Stimulated activated naive CD8-positive, alpha-beta T cell treated with anti-CD3 and anti-CD28 coated beads, Interleukin-15, Interleukin-2, amounts not matched to agents 100 U/mL and 50 U/mL, for 24 hours (primary cell): Measurements from ENCODE around the gene UNC119B.

Source experiments
- ATAC-seq: fragments of 150-1000 bp; cut with Tn5 transposase; one replicate; pipeline ENCODE4 v1.10.0; 2021
- DNase-seq: peaks from one replicate; pipeline ENCODE4 v3.0.0; 2021

UNC119B gene

GRCh38 chr12:120688527-120689071 lies 21.7 kb upstream of the UNC119B start:
- DNase-seq (no peak), ATAC-seq (no peak)

- DNase-seq (no peak), ATAC-seq (no peak)
These were observed 20.7 kb upstream of the UNC119B start for GRCh38 chr12:120689397-120690082.

GRCh38 chr12:120690083-120690450 lies 20.2 kb upstream of the UNC119B start:
- DNase-seq = no peak
- ATAC-seq = no peak

- no peak for DNase-seq
- no peak for ATAC-seq
These were observed 19.3 kb upstream of the UNC119B start for GRCh38 chr12:120690978-120691377.

- no peak for ATAC-seq
- no peak for DNase-seq
These were observed 17.7 kb upstream of the UNC119B start for GRCh38 chr12:120692524-120693033.

GRCh38 chr12:120693848-120694247 lies 16.4 kb upstream of the UNC119B start:
- ATAC-seq (no peak), DNase-seq (no peak)

- ATAC-seq = no peak
- no peak for DNase-seq
These were observed 13.6 kb upstream of the UNC119B start for GRCh38 chr12:120696626-120697025.

- no peak for ATAC-seq
- no peak for DNase-seq
These were observed 12.9 kb upstream of the UNC119B start for GRCh38 chr12:120697344-120697743.

- DNase-seq (no peak), ATAC-seq (no peak)
These were observed 11.6 kb upstream of the UNC119B start for GRCh38 chr12:120698665-120699064.

- DNase-seq (no peak), ATAC-seq (no peak)
These were observed 10.7 kb upstream of the UNC119B start for GRCh38 chr12:120699553-120699952.

- DNase-seq (no peak), ATAC-seq (no peak)
These were observed 9.4 kb upstream of the UNC119B start for GRCh38 chr12:120700886-120701285.

- ATAC-seq (no peak), DNase-seq (no peak)
These were observed 7.6 kb upstream of the UNC119B start for GRCh38 chr12:120702637-120703036.

- ATAC-seq = no peak
- no peak for DNase-seq
These were observed 6.8 kb upstream of the UNC119B start for GRCh38 chr12:120703311-120703942.

- ATAC-seq = no peak
- DNase-seq = no peak
These were observed 4.6 kb upstream of the UNC119B start for GRCh38 chr12:120705618-120706017.

- no peak for ATAC-seq
- DNase-seq = no peak
These were observed 4.2 kb upstream of the UNC119B start for GRCh38 chr12:120706029-120706428.

- DNase-seq (no peak), ATAC-seq (no peak)
These were observed 1.6 kb upstream of the UNC119B start for GRCh38 chr12:120708651-120709050.

GRCh38 chr12:120710805-120711296 lies 593 bp downstream of the UNC119B start:
- peak; percentile 34 for ATAC-seq
- DNase-seq = peak; percentile 52

GRCh38 chr12:120711411-120711810 lies 1.2 kb downstream of the UNC119B start:
- ATAC-seq (no peak), DNase-seq (no peak)

GRCh38 chr12:120712610-120713009 lies 2.4 kb downstream of the UNC119B start:
- DNase-seq (no peak), ATAC-seq (no peak)

- DNase-seq (peak; percentile 75), ATAC-seq (peak; percentile 69)
These were observed 3.7 kb downstream of the UNC119B start for GRCh38 chr12:120713861-120714482.

- DNase-seq (no peak), ATAC-seq (no peak)
These were observed 7.8 kb downstream of the UNC119B start for GRCh38 chr12:120718055-120718454.

- DNase-seq (no peak), ATAC-seq (no peak)
These were observed 8.8 kb downstream of the UNC119B start for GRCh38 chr12:120719072-120719471.
